HFFc6 (cell line): ENCODE measurements around the gene MTHFD2. TPM values are rescaled to one million over a fixed set of nuclear protein-coding genes. Genes with fewer than 3 reads are reported as not detected.
A peak's percentile ranks its signal among the peaks of the same experiment; 100 is the strongest.

Source experiments
- DNase-seq: peaks from one replicate; pipeline ENCODE4 v3.0.0-alpha.2; 2018
- H3K27ac Mint-ChIP-seq: 2 replicates; pipeline ENCODE4 v1.8.0; 2020; ENCODE audit warnings: mild to moderate bottlenecking, mixed read lengths
- H3K27me3 Mint-ChIP-seq: 2 replicates; pipeline ENCODE4 v1.8.0; 2021; ENCODE audit warnings: mild to moderate bottlenecking, moderate library complexity, mixed read lengths; ENCODE audit not compliant: insufficient read depth
- H3K36me3 Mint-ChIP-seq: 2 replicates; pipeline ENCODE4 v1.8.0; 2021; ENCODE audit warnings: low read depth, mixed read lengths
- H3K4me1 Mint-ChIP-seq: 2 replicates; pipeline ENCODE4 v1.8.0; 2020; ENCODE audit warnings: low read depth, mixed read lengths
- H3K4me3 Mint-ChIP-seq: 2 replicates; pipeline ENCODE4 v1.8.0; 2020; ENCODE audit warnings: mild to moderate bottlenecking, moderate library complexity, mixed read lengths
- H3K9me3 Mint-ChIP-seq: 2 replicates; pipeline ENCODE4 v1.8.0; 2020; ENCODE audit warnings: mild to moderate bottlenecking, mixed read lengths
- CTCF ChIP-seq: fragments of 200-600 bp; sonication (generic); IDR thresholded peaks from 2 replicates; pipeline ENCODE4 v1.5.0; 2021; ENCODE audit warnings: antibody characterized with exemption, mild to moderate bottlenecking
- total RNA-seq, 6 experiments: library from RNA; stranded (reverse); fragmentation: NEBNext Ultra II Directional; extraction: Animal tissue kit (Norgen Biotek cat#: 25700); gene quantifications; 2 replicates in 1 of 6; 3 replicates in 5 of 6; pipeline ENCODE4 v1.2.3, GENCODE V29; 2021

The MTHFD2 gene
- total RNA-seq, 6 experiments from 2014 or later, result 75.3 to 99.6 (median 85.1) TPM

GRCh38 chr2:74162951-74163350 lies 35.5 kb upstream of the MTHFD2 start:
- DNase-seq, result no peak
- no peak overlapping the region for H3K27ac Mint-ChIP-seq
- H3K4me1 Mint-ChIP-seq, result no peaks in the 10 kb centered on the region
- peaks cover 31% of the 10 kb centered on the region for H3K36me3 Mint-ChIP-seq
- no peak for TF ChIP-seq CTCF
- no peak overlapping the region for H3K4me3 Mint-ChIP-seq
- H3K9me3 Mint-ChIP-seq, result no peaks in the 10 kb centered on the region
- H3K27me3 Mint-ChIP-seq, result peaks cover 2% of the 10 kb centered on the region; the same call in 1 of the 2 replicates

- no peak for TF ChIP-seq CTCF
- Mint-ChIP-seq H3K27me3 (0 out of 2 replicates have a peak, but pooled peaks cover 1% of the 10 kb centered on the region), H3K27ac (no peak overlapping the region), H3K36me3 (peaks cover 31% of the 10 kb centered on the region), H3K4me3 (no peak overlapping the region), H3K4me1 (no peaks in the 10 kb centered on the region), H3K9me3 (no peaks in the 10 kb centered on the region)
- DNase-seq, result no peak
Observed at GRCh38 chr2:74164761-74165160, 33.7 kb upstream of the MTHFD2 start.

- no peak for TF ChIP-seq CTCF
- peaks cover 39% of the 10 kb centered on the region for H3K36me3 Mint-ChIP-seq
- peaks cover 7% of the 10 kb centered on the region; the same call in 1 of the 2 replicates for H3K4me1 Mint-ChIP-seq
- no peaks in the 10 kb centered on the region for H3K27me3 Mint-ChIP-seq
- no peak overlapping the region for H3K27ac Mint-ChIP-seq
- H3K4me3 Mint-ChIP-seq, result no peak overlapping the region
- no peak for DNase-seq
- H3K9me3 Mint-ChIP-seq, result no peaks in the 10 kb centered on the region
Observed at GRCh38 chr2:74168739-74169138, 29.7 kb upstream of the MTHFD2 start.

GRCh38 chr2:74174909-74175308 lies 23.5 kb upstream of the MTHFD2 start:
- peaks cover 19% of the 10 kb centered on the region for H3K36me3 Mint-ChIP-seq
- H3K4me3 Mint-ChIP-seq, result no peak overlapping the region
- no peak overlapping the region for H3K27ac Mint-ChIP-seq
- peaks cover 36% of the 10 kb centered on the region for H3K4me1 Mint-ChIP-seq
- H3K27me3 Mint-ChIP-seq, result no peaks in the 10 kb centered on the region; the same call in 1 of the 2 replicates
- TF ChIP-seq CTCF, result no peak
- DNase-seq, result no peak
- no peaks in the 10 kb centered on the region for H3K9me3 Mint-ChIP-seq

- peaks cover 36% of the 10 kb centered on the region for H3K4me1 Mint-ChIP-seq
- H3K9me3 Mint-ChIP-seq, result no peaks in the 10 kb centered on the region
- H3K27me3 Mint-ChIP-seq, result no peaks in the 10 kb centered on the region; the same call in 1 of the 2 replicates
- peak overlapping the region; percentile 94 for H3K4me3 Mint-ChIP-seq
- H3K27ac Mint-ChIP-seq, result peak overlapping the region; percentile 85
- TF ChIP-seq CTCF, result no peak
- peaks cover 11% of the 10 kb centered on the region; the same call in 1 of the 2 replicates for H3K36me3 Mint-ChIP-seq
- DNase-seq, result no peak
Observed at GRCh38 chr2:74177696-74178095, 20.7 kb upstream of the MTHFD2 start.
